WTC11 (cell line): Measurements from ENCODE around the gene RGS9BP. TPM values are rescaled to one million over a fixed set of nuclear protein-coding genes. Genes with fewer than 3 reads are reported as not detected.

Source experiments
- ATAC-seq: fragments of 200-7000 bp; cut with Tn5 transposase; 2 replicates; pipeline ENCODE4 v1.10.0; 2021; ENCODE audit warnings: mild to moderate bottlenecking, moderate library complexity
- CTCF ChIA-PET: fragments of 300-600 bp; sonication (Branson Sonifier 250); formaldehyde crosslinking; loops from one replicate; lab custom pipeline; 2021; ENCODE audit warnings: antibody characterized with exemption; lab: Charles Lee
- POLR2A ChIA-PET: fragments of 350-600 bp; sonication (Branson Sonifier 250); formaldehyde crosslinking; loops from one replicate; lab custom pipeline; 2021; ENCODE audit warnings: antibody characterized with exemption; lab: Charles Lee
- DNase-seq: peaks from one replicate; pipeline ENCODE4 v3.0.0; 2021; ENCODE audit warnings: low spot score
- H3K27ac Mint-ChIP-seq: 2 replicates; pipeline ENCODE4 v1.8.0; 2021; ENCODE audit warnings: mixed read lengths
- H3K27me3 Mint-ChIP-seq: 2 replicates; pipeline ENCODE4 v1.8.0; 2021; ENCODE audit warnings: low read depth, mild to moderate bottlenecking, moderate library complexity, mixed read lengths
- H3K36me3 Mint-ChIP-seq: 2 replicates; pipeline ENCODE4 v1.8.0; 2021; ENCODE audit warnings: mixed read lengths
- H3K4me1 Mint-ChIP-seq: 2 replicates; pipeline ENCODE4 v1.8.0; 2022; ENCODE audit warnings: mixed read lengths
- H3K4me3 Mint-ChIP-seq: 2 replicates; pipeline ENCODE4 v1.8.0; 2021; ENCODE audit warnings: mild to moderate bottlenecking, moderate library complexity, mixed read lengths
- H3K9me3 Mint-ChIP-seq: 2 replicates; pipeline ENCODE4 v1.8.0; 2021; ENCODE audit warnings: mixed read lengths
- ATF1 ChIP-seq: sonication (generic); formaldehyde crosslinking; IDR thresholded peaks from 2 replicates; pipeline ENCODE4 v1.8.1; 2023; ENCODE audit warnings: mild to moderate bottlenecking, moderate library complexity, missing genetic modification reagents
- CREB1 ChIP-seq: sonication (generic); formaldehyde crosslinking; IDR thresholded peaks from 2 replicates; pipeline ENCODE4 v1.8.0; 2023; ENCODE audit warnings: mild to moderate bottlenecking, missing genetic modification reagents
- E2F5 ChIP-seq: sonication (generic); formaldehyde crosslinking; IDR thresholded peaks from 2 replicates; pipeline ENCODE4 v1.8.1; 2022; ENCODE audit warnings: mild to moderate bottlenecking, moderate library complexity, missing genetic modification reagents
- FOXP1 ChIP-seq: sonication (generic); formaldehyde crosslinking; IDR thresholded peaks from 2 replicates; pipeline ENCODE4 v1.8.0; 2022; ENCODE audit warnings: missing genetic modification reagents, mild to moderate bottlenecking, moderate library complexity, borderline replicate concordance
- MAX ChIP-seq: sonication (generic); formaldehyde crosslinking; IDR thresholded peaks from 2 replicates; pipeline ENCODE4 v1.8.0; 2022; ENCODE audit warnings: mild to moderate bottlenecking, missing genetic modification reagents
- NFYB ChIP-seq: sonication (generic); formaldehyde crosslinking; conservative IDR thresholded peaks from 2 replicates; pipeline ENCODE4 v1.8.0; 2022; ENCODE audit warnings: low read depth, missing genetic modification reagents
- PRRX2 ChIP-seq: fragments of 250-450 bp; sonication (Bioruptor Pico); IDR thresholded peaks from 2 replicates; pipeline ENCODE4 v1.8.0; 2021; ENCODE audit warnings: mild to moderate bottlenecking
- RORB ChIP-seq: fragments of 250-450 bp; sonication (Bioruptor Pico); IDR thresholded peaks from 2 replicates; pipeline ENCODE4 v1.9.0; 2021; ENCODE audit warnings: mild to moderate bottlenecking
- SP1 ChIP-seq: sonication (generic); formaldehyde crosslinking; conservative IDR thresholded peaks from 2 replicates; pipeline ENCODE4 v1.8.1; 2022; ENCODE audit warnings: missing genetic modification reagents
- TP53 ChIP-seq: sonication (generic); formaldehyde crosslinking; IDR thresholded peaks from 2 replicates; pipeline ENCODE4 v1.8.1; 2023; ENCODE audit warnings: mild to moderate bottlenecking, missing genetic modification reagents
- ZBTB43 ChIP-seq: sonication (generic); formaldehyde crosslinking; IDR thresholded peaks from 2 replicates; pipeline ENCODE4 v1.8.1; 2023; ENCODE audit warnings: mild to moderate bottlenecking, missing genetic modification reagents
- ZNF121 ChIP-seq: sonication (generic); formaldehyde crosslinking; IDR thresholded peaks from 2 replicates; pipeline ENCODE4 v1.8.0; 2023; ENCODE audit warnings: missing genetic modification reagents
- ZNF138 ChIP-seq: sonication (generic); formaldehyde crosslinking; conservative IDR thresholded peaks from 2 replicates; pipeline ENCODE4 v1.8.1; 2022; ENCODE audit warnings: mild to moderate bottlenecking, moderate library complexity, missing genetic modification reagents
- ZNF232 ChIP-seq: sonication (generic); formaldehyde crosslinking; IDR thresholded peaks from 2 replicates; pipeline ENCODE4 v1.8.0; 2022; ENCODE audit warnings: mild to moderate bottlenecking, missing genetic modification reagents
- total RNA-seq: library from RNA; stranded (reverse); gene quantifications from 3 replicates; pipeline ENCODE4 v1.2.3, GENCODE V29; 2021
- TF ChIP-seq, protein P1 (sequence below): sonication (generic); formaldehyde crosslinking; IDR thresholded peaks from 2 replicates; pipeline ENCODE4 v1.8.0; 2022; ENCODE audit warnings: mild to moderate bottlenecking, missing genetic modification reagents
- TF ChIP-seq, protein P2 (sequence below): sonication (generic); formaldehyde crosslinking; IDR thresholded peaks from 2 replicates; pipeline ENCODE4 v1.8.0; 2023; ENCODE audit warnings: missing genetic modification reagents, mild to moderate bottlenecking, borderline replicate concordance
- TF ChIP-seq, protein P3 (sequence below): fragments of 250-450 bp; sonication (Bioruptor Pico); IDR thresholded peaks from 2 replicates; pipeline ENCODE4 v1.9.0; 2021; ENCODE audit warnings: mild to moderate bottlenecking, borderline replicate concordance

RGS9BP gene
- total RNA-seq, 1 experiment from 2014 or later, result 0.24 TPM

DNA sequence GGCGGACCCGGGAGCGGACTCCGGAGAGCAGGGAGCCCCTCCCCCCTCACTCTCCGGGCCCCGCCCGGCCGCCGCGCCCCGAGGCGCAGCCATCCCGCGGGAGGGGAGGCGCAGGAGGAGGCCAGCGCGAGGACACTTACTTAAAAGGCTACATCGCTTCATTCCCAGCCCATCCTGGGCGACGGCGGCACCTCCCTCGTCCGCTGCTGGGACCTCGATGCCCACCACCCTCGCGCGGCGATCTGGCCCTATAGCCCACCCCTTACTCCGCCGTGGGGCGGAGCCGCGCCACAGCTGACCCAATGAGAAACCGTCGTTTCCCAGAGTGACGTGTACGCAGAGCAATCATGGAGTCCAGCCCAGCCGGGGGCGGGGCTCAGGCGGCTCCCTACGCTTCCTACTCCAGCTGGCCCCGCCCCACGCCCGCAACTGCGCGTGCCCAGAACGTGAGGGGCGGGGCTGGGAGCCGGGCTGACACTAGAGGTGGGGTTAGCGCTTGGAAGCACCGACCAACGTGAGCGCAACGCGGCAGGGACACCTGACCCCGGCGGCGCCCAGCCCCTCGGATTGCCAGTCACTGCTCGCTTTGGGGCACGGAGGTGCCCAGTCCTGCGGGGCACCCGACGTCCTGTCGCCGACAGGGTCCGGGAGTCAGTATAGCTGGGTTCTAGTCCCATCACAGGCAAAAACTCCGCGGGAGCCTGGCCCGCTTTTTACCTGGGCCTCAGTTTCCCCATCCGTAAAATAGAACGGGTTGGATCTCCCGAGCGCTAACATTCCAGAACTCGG is 523 bp upstream of the RGS9BP start, which contains the start of gene ANKRD27:
Gene ANKRD27, minus strand, starts transcription at position 250 of the 789 bp plus-strand sequence. CDS start 16,165 bp downstream, outside the sequence.
- Mint-ChIP-seq H3K27ac (peak within 1 kb of the TSS; percentile 92; the same call in 1 of the 2 replicates), H3K36me3 (no peaks in the 10 kb centered on the region; the same call in 1 of the 2 replicates)
- TF ChIP-seq E2F5 (CRISPR knock-in tag) (peak; percentile 0; the same call in 1 of the 2 replicates), FOXP1 (CRISPR knock-in tag) (no peak; the same call in 1 of the 2 replicates), TP53 (CRISPR knock-in tag) (no peak), NFYB (CRISPR knock-in tag) (peak; percentile 92), MAX (CRISPR knock-in tag) (peak; percentile 31; the same call in 1 of the 2 replicates), ZBTB43 (CRISPR knock-in tag) (0 out of 2 replicates have a peak, but pooled peaks have one; percentile 21), SP1 (CRISPR knock-in tag) (peak; percentile 92)
- TF ChIP-seq, protein P1, sequence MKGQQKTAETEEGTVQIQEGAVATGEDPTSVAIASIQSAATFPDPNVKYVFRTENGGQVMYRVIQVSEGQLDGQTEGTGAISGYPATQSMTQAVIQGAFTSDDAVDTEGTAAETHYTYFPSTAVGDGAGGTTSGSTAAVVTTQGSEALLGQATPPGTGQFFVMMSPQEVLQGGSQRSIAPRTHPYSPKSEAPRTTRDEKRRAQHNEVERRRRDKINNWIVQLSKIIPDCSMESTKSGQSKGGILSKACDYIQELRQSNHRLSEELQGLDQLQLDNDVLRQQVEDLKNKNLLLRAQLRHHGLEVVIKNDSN, result peak; percentile 70
- TF ChIP-seq, all 79 proteins: peak for 6
- peak within 1 kb of the TSS; percentile 94 for H3K4me3 Mint-ChIP-seq
- H3K27me3 Mint-ChIP-seq, result peaks cover 41% of the 10 kb centered on the region
- H3K9me3 Mint-ChIP-seq, result no peaks in the 10 kb centered on the region
- peak; percentile 98 for DNase-seq
- ATAC-seq, result peak; percentile 96
- CTCF ChIA-PET, result interaction anchor here (1.0 to 1.8 kb wide), 4 partner anchors 23 to 502 kb away, joined by 3 to 6 read pairs (median 3); partner anchors contain the start of gene TDRD12
- POLR2A ChIA-PET, result no interaction called here
- H3K4me1 Mint-ChIP-seq, result peaks cover 26% of the 10 kb centered on the region

DNA sequence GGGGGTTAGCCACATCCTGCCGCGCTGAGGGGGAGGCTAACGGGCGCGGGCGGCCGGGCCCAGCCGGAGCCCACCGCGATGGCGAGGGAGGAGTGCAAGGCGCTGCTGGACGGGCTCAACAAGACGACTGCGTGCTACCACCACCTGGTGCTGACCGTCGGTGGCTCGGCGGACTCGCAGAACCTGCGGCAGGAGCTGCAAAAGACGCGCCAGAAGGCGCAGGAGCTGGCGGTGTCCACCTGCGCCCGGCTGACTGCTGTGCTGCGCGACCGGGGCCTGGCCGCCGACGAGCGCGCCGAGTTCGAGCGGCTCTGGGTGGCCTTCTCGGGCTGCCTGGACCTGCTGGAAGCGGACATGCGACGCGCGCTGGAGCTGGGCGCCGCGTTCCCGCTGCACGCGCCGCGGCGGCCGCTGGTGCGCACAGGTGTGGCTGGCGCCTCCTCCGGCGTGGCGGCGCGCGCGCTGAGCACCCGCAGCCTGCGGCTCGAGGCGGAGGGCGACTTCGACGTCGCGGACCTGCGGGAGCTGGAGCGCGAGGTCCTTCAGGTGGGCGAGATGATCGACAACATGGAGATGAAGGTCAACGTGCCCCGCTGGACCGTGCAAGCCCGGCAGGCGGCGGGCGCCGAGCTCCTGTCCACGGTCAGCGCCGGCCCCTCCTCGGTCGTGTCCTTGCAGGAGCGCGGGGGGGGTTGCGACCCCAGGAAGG is 692 bp downstream of the RGS9BP start:
- CTCF ChIA-PET, result interaction anchor here (0.6 to 3.9 kb wide), 5 partner anchors 14 to 75 kb away, joined by 3 to 15 read pairs (median 5); partner anchors contain the start of genes NUDT19 and TDRD12
- ATAC-seq, result no peak
- POLR2A ChIA-PET, result interaction anchor here (0.6 to 0.7 kb wide), 3 partner anchors 271 to 501 kb away, joined by 3 to 7 read pairs (median 4); partner anchors contain the start of gene DPY19L3
- TF ChIP-seq ATF1 (CRISPR knock-in tag), result no peak
- no peak for TF ChIP-seq ZNF121 (CRISPR knock-in tag)
- TF ChIP-seq, protein P2, sequence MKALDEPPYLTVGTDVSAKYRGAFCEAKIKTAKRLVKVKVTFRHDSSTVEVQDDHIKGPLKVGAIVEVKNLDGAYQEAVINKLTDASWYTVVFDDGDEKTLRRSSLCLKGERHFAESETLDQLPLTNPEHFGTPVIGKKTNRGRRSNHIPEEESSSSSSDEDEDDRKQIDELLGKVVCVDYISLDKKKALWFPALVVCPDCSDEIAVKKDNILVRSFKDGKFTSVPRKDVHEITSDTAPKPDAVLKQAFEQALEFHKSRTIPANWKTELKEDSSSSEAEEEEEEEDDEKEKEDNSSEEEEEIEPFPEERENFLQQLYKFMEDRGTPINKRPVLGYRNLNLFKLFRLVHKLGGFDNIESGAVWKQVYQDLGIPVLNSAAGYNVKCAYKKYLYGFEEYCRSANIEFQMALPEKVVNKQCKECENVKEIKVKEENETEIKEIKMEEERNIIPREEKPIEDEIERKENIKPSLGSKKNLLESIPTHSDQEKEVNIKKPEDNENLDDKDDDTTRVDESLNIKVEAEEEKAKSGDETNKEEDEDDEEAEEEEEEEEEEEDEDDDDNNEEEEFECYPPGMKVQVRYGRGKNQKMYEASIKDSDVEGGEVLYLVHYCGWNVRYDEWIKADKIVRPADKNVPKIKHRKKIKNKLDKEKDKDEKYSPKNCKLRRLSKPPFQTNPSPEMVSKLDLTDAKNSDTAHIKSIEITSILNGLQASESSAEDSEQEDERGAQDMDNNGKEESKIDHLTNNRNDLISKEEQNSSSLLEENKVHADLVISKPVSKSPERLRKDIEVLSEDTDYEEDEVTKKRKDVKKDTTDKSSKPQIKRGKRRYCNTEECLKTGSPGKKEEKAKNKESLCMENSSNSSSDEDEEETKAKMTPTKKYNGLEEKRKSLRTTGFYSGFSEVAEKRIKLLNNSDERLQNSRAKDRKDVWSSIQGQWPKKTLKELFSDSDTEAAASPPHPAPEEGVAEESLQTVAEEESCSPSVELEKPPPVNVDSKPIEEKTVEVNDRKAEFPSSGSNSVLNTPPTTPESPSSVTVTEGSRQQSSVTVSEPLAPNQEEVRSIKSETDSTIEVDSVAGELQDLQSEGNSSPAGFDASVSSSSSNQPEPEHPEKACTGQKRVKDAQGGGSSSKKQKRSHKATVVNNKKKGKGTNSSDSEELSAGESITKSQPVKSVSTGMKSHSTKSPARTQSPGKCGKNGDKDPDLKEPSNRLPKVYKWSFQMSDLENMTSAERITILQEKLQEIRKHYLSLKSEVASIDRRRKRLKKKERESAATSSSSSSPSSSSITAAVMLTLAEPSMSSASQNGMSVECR (CRISPR knock-in tag), result peak; percentile 69; the same call in 1 of the 2 replicates
- peak; percentile 84 for TF ChIP-seq TP53 (CRISPR knock-in tag)
- TF ChIP-seq ZNF232, result peak; percentile 34; the same call in 1 of the 2 replicates
- no peak for TF ChIP-seq PRRX2 (CRISPR knock-in tag)
- TF ChIP-seq, protein P1, result no peak
- TF ChIP-seq, protein P3, sequence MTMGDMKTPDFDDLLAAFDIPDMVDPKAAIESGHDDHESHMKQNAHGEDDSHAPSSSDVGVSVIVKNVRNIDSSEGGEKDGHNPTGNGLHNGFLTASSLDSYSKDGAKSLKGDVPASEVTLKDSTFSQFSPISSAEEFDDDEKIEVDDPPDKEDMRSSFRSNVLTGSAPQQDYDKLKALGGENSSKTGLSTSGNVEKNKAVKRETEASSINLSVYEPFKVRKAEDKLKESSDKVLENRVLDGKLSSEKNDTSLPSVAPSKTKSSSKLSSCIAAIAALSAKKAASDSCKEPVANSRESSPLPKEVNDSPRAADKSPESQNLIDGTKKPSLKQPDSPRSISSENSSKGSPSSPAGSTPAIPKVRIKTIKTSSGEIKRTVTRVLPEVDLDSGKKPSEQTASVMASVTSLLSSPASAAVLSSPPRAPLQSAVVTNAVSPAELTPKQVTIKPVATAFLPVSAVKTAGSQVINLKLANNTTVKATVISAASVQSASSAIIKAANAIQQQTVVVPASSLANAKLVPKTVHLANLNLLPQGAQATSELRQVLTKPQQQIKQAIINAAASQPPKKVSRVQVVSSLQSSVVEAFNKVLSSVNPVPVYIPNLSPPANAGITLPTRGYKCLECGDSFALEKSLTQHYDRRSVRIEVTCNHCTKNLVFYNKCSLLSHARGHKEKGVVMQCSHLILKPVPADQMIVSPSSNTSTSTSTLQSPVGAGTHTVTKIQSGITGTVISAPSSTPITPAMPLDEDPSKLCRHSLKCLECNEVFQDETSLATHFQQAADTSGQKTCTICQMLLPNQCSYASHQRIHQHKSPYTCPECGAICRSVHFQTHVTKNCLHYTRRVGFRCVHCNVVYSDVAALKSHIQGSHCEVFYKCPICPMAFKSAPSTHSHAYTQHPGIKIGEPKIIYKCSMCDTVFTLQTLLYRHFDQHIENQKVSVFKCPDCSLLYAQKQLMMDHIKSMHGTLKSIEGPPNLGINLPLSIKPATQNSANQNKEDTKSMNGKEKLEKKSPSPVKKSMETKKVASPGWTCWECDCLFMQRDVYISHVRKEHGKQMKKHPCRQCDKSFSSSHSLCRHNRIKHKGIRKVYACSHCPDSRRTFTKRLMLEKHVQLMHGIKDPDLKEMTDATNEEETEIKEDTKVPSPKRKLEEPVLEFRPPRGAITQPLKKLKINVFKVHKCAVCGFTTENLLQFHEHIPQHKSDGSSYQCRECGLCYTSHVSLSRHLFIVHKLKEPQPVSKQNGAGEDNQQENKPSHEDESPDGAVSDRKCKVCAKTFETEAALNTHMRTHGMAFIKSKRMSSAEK, result no peak
- no peak for TF ChIP-seq ZNF138 (CRISPR knock-in tag)
- TF ChIP-seq CREB1 (CRISPR knock-in tag), result no peak
- no peak for TF ChIP-seq RORB (CRISPR knock-in tag)

More for the DNA sequence above, 692 bp downstream of the RGS9BP start:
- Mint-ChIP-seq H3K4me3 (peak overlapping the region; percentile 66), H3K9me3 (no peaks in the 10 kb centered on the region), H3K27me3 (peaks cover 41% of the 10 kb centered on the region), H3K4me1 (peaks cover 23% of the 10 kb centered on the region), H3K27ac (no peak overlapping the region), H3K36me3 (no peaks in the 10 kb centered on the region; the same call in 1 of the 2 replicates)
- peak; percentile 55 for DNase-seq
